HepG2 (cell line): ENCODE results near the gene POLE. TPM values are rescaled to one million over a fixed set of nuclear protein-coding genes. Genes with fewer than 3 reads are reported as not detected.

Source experiments
- ATAC-seq: fragments of 200-7000 bp; cut with Tn5 transposase; 3 replicates; pipeline ENCODE4 v1.9.1; 2020; ENCODE audit warnings: mild to moderate bottlenecking, moderate library complexity
- BruUV-seq: library from RNA; stranded (reverse); fragments of 400-500 nt; replicated peaks from 2 replicates; lab custom pipeline; 2021; lab: Mats Ljungman, UMichigan
- CTCF ChIA-PET: fragments of 300-600 bp; formaldehyde crosslinking; extraction: SDS; loops from one replicate; lab custom pipeline; 2021; ENCODE audit warnings: low total read pairs, inconsistent platforms, low intra/inter-chr PET ratio; lab: Yijun Ruan, JAX
- POLR2A ChIA-PET: fragments of 350-600 bp; sonication (Branson Sonifier 250); formaldehyde crosslinking; loops from one replicate; lab custom pipeline; 2020; ENCODE audit warnings: antibody characterized with exemption, inconsistent platforms; lab: Yijun Ruan, JAX
- DNase-seq: peaks from one replicate; pipeline ENCODE4 v3.0.0-alpha.2; 2015; ENCODE audit warnings: low spot score
- FAIRE-seq: peaks from 3 replicates; lab custom pipeline; 2011; peaks lifted over from hg19 to GRCh38; lab: Jason Lieb, UNC
- H2AFZ ChIP-seq: one replicate; pipeline ENCODE4 v1.6.1; 2011; ENCODE audit warnings: low read length, inconsistent platforms
- H3K27ac ChIP-seq: fragments of 300-600 bp; 3 replicates; pipeline ENCODE4 v1.8.0; 2011; ENCODE audit warnings: mixed run types, mild to moderate bottlenecking, mixed read lengths, low read length, inconsistent platforms; ENCODE audit not compliant: insufficient read depth; ENCODE audit errors: extremely low read length
- H3K27me3 ChIP-seq, 2 experiments: fragments of 200-600 bp in 1 of 2; 2 replicates in 1 of 2; 3 replicates in 1 of 2; pipeline versions ENCODE4 v1.6.0 to v1.8.0; 2011; ENCODE audit warnings: low read length in 2 of 2, mild to moderate bottlenecking in 2 of 2, moderate library complexity in 2 of 2, inconsistent platforms in 1 of 2; ENCODE audit not compliant: insufficient read depth in 2 of 2, control insufficient read depth in 1 of 2
- H3K36me3 ChIP-seq, 2 experiments: fragments of 200-600 bp in 1 of 2; replicated peaks in 1 of 2; 2 replicates in 1 of 2; 3 replicates in 1 of 2; pipeline versions ENCODE4 v1.5.1 to v1.8.0; 2011; ENCODE audit warnings: low read length in 2 of 2, inconsistent platforms in 1 of 2; ENCODE audit not compliant: insufficient read depth in 2 of 2, control insufficient read depth in 1 of 2
- H3K4me1 ChIP-seq: 2 replicates; pipeline ENCODE4 v1.5.1; 2012; ENCODE audit warnings: low read length, inconsistent platforms; ENCODE audit not compliant: insufficient read depth
- H3K4me2 ChIP-seq: 2 replicates; pipeline ENCODE4 v1.6.0; 2011; ENCODE audit warnings: low read depth, low read length, inconsistent platforms
- H3K4me3 ChIP-seq, 3 experiments: fragments of 200-600 bp in 1 of 3; sonication (generic), shearing (Covaris generic) in 1 of 3; replicated peaks in 1 of 3; 2 replicates each; pipeline ENCODE4 v1.5.1; 2011 to 2016; ENCODE audit warnings: low read length in 3 of 3, inconsistent platforms in 2 of 3, low read depth in 2 of 3, mild to moderate bottlenecking in 2 of 3, control low read depth in 1 of 3, mixed read lengths in 1 of 3; ENCODE audit not compliant: insufficient read depth in 1 of 3
- H3K79me2 ChIP-seq: one replicate; pipeline ENCODE4 v1.6.1; 2011; ENCODE audit warnings: low read length, inconsistent platforms; ENCODE audit not compliant: insufficient read depth
- H3K9ac ChIP-seq: 2 replicates; pipeline ENCODE4 v1.6.0; 2011; ENCODE audit warnings: mild to moderate bottlenecking, low read depth, low read length, inconsistent platforms; ENCODE audit not compliant: insufficient read depth
- H3K9me3 ChIP-seq: 2 replicates; pipeline ENCODE4 v1.5.1; 2012; ENCODE audit warnings: mild to moderate bottlenecking, low read length
- H4K20me1 ChIP-seq: 2 replicates; pipeline ENCODE4 v1.6.0; 2011; ENCODE audit warnings: inconsistent platforms, mild to moderate bottlenecking, low read length, moderate library complexity; ENCODE audit not compliant: insufficient read depth
- AGO2 ChIP-seq: fragments of 200-400 bp; formaldehyde crosslinking; optimal IDR thresholded peaks from 2 replicates; pipeline ENCODE3; 2017; ENCODE audit warnings: mild to moderate bottlenecking, low read depth, low read length, moderate library complexity
- KMT2A ChIP-seq: sonication (generic); formaldehyde crosslinking; IDR thresholded peaks from 2 replicates; pipeline ENCODE4 v1.4.0; 2020; ENCODE audit warnings: missing genetic modification reagents
- SAP130 ChIP-seq: IDR thresholded peaks from 2 replicates; pipeline ENCODE4 v1.6.1; 2016; ENCODE audit warnings: low read depth
- TFDP2 ChIP-seq: sonication (generic); formaldehyde crosslinking; IDR thresholded peaks from 2 replicates; pipeline ENCODE4 v1.4.0; 2020; ENCODE audit warnings: missing genetic modification reagents
- ZHX2 ChIP-seq, 2 experiments: sonication (generic) in 1 of 2; formaldehyde crosslinking in 1 of 2; IDR thresholded peaks; 2 replicates each; pipeline versions ENCODE4 v1.6.1 to v1.9.0; 2014 to 2022; ENCODE audit warnings: antibody characterized with exemption in 1 of 2, borderline replicate concordance in 1 of 2, inconsistent platforms in 1 of 2, low read depth in 1 of 2, missing genetic modification reagents in 1 of 2
- ZNF30 ChIP-seq: sonication (generic); formaldehyde crosslinking; IDR thresholded peaks from 2 replicates; pipeline ENCODE4 v1.5.0; 2020; ENCODE audit warnings: mild to moderate bottlenecking, missing genetic modification reagents
- WGBS: methylation state at CpG from one replicate; pipeline ENCODE4 v1.1.6; 2017; ENCODE audit warnings: low lambda C conversion rate; 5-methylcytosine and 5-hydroxymethylcytosine counted together
- in situ Hi-C: cut with HindIII; loops from 2 replicates; pipeline ENCODE4 v1.10.0; 2017; ENCODE audit warnings: low pct_unique_long_range_greater_than_20kb; ENCODE audit not compliant: extremely low pct_ligation_motif_present
- intact Hi-C: fragments of 100-400 bp; cut with micrococcal nuclease; formaldehyde crosslinking; loops from one replicate; pipeline ENCODE4 v1.10.0; 2022; ENCODE audit not compliant: unreplicated experiment
- polyA plus RNA-seq, 8 experiments: library from polyadenylated mRNA; depleted of rRNA in 3 of 8; stranded (reverse) in 7 of 8; unstranded in 1 of 8; fragments of >200 nt; fragmentation: Illumina TruSeq in 4 of 8; extraction: Trizol in 4 of 8; gene quantifications; 2 replicates each; pipeline versions ENCODE4 v1.2.1 to v1.2.3, GENCODE V29; 2011 to 2016; ENCODE audit warnings: low read depth in 4 of 8, missing spikeins in 1 of 8, mixed read lengths in 1 of 8; ENCODE audit not compliant: insufficient read depth in 1 of 8
- total RNA-seq, 5 experiments: library from RNA; depleted of rRNA; stranded (reverse); fragments of >200 nt; fragmentation: Illumina TruSeq; extraction: Trizol; gene quantifications; 2 replicates each; pipeline ENCODE4 v1.2.3, GENCODE V29; 2016; ENCODE audit warnings: low read depth in 1 of 5
- TF ChIP-seq, protein P1 (sequence below): sonication (generic); formaldehyde crosslinking; IDR thresholded peaks from 2 replicates; pipeline ENCODE4 v1.4.0; 2020; ENCODE audit warnings: missing genetic modification reagents, borderline replicate concordance
- TF ChIP-seq, protein P2 (sequence below): sonication (generic); formaldehyde crosslinking; conservative IDR thresholded peaks from 2 replicates; pipeline ENCODE4 v1.4.0; 2020; ENCODE audit warnings: missing genetic modification reagents
- TF ChIP-seq, protein P3 (sequence below): sonication (generic); formaldehyde crosslinking; conservative IDR thresholded peaks from 2 replicates; pipeline ENCODE4 v1.8.0; 2022; ENCODE audit warnings: low read depth, missing genetic modification reagents

The POLE gene
- total and polyA plus RNA-seq, 2 of the 13 experiments (the other 11 are each of a cell fraction or from before 2014, with no cell fraction given): 25.3 to 52.2 TPM

GRCh38 chr12:132686825-132687210 is 324 bp downstream of the POLE start:
- Histone ChIP-seq H3K9me3 (no peaks in the 10 kb centered on the region), H2AFZ (no peak overlapping the region), H3K36me3 (0 out of 5 replicates have a peak, but pooled peaks cover 0 to 8% of the 10 kb centered on the region in 2 experiments), H3K4me1 (peaks cover 25% of the 10 kb centered on the region), H3K4me2 (peak overlapping the region; percentile 57), H3K79me2 (peaks cover 39% of the 10 kb centered on the region), H3K27me3 (no peaks in the 10 kb centered on the region), H3K4me3 (peak overlapping the region; percentile 69 to 79 (median 78); a peak in 5 of 6 replicates), H4K20me1 (peaks cover 6% of the 10 kb centered on the region; the same call in 1 of the 2 replicates), H3K27ac (peak overlapping the region; percentile 77), H3K9ac (peak overlapping the region; percentile 80)
- in situ Hi-C loops (no loop called here), intact Hi-C loops (no loop called here)
- FAIRE-seq (no peak), ATAC-seq (peak; percentile 1; the same call in 2 of the 3 replicates), DNase-seq (no peak)
- WGBS: 0% methylated on average over 7 of the region's 55 CpGs
- ChIA-PET CTCF (no interaction called here), POLR2A (no interaction called here)
- no TSS peak for BruUV-seq
- TF ChIP-seq AGO2: peak; percentile 33
- TF ChIP-seq, protein P1, sequence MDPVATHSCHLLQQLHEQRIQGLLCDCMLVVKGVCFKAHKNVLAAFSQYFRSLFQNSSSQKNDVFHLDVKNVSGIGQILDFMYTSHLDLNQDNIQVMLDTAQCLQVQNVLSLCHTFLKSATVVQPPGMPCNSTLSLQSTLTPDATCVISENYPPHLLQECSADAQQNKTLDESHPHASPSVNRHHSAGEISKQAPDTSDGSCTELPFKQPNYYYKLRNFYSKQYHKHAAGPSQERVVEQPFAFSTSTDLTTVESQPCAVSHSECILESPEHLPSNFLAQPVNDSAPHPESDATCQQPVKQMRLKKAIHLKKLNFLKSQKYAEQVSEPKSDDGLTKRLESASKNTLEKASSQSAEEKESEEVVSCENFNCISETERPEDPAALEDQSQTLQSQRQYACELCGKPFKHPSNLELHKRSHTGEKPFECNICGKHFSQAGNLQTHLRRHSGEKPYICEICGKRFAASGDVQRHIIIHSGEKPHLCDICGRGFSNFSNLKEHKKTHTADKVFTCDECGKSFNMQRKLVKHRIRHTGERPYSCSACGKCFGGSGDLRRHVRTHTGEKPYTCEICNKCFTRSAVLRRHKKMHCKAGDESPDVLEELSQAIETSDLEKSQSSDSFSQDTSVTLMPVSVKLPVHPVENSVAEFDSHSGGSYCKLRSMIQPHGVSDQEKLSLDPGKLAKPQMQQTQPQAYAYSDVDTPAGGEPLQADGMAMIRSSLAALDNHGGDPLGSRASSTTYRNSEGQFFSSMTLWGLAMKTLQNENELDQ (CRISPR knock-in tag): no peak
- TF ChIP-seq KMT2A (CRISPR knock-in tag): no peak
- TF ChIP-seq TFDP2 (CRISPR knock-in tag): no peak
- TF ChIP-seq, protein P2, sequence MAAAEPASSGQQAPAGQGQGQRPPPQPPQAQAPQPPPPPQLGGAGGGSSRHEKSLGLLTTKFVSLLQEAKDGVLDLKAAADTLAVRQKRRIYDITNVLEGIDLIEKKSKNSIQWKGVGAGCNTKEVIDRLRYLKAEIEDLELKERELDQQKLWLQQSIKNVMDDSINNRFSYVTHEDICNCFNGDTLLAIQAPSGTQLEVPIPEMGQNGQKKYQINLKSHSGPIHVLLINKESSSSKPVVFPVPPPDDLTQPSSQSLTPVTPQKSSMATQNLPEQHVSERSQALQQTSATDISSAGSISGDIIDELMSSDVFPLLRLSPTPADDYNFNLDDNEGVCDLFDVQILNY (CRISPR knock-in tag): no peak
- TF ChIP-seq, protein P3, sequence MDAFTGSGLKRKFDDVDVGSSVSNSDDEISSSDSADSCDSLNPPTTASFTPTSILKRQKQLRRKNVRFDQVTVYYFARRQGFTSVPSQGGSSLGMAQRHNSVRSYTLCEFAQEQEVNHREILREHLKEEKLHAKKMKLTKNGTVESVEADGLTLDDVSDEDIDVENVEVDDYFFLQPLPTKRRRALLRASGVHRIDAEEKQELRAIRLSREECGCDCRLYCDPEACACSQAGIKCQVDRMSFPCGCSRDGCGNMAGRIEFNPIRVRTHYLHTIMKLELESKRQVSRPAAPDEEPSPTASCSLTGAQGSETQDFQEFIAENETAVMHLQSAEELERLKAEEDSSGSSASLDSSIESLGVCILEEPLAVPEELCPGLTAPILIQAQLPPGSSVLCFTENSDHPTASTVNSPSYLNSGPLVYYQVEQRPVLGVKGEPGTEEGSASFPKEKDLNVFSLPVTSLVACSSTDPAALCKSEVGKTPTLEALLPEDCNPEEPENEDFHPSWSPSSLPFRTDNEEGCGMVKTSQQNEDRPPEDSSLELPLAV (CRISPR knock-in tag): 0 out of 2 replicates have a peak, but pooled peaks have one; percentile 33
- no peak for TF ChIP-seq ZNF30 (CRISPR knock-in tag)
- TF ChIP-seq SAP130 (CRISPR knock-in tag): no peak
- no peak for TF ChIP-seq ZHX2 (IDR thresholded peaks at IDR 0.05; ENCODE audit: low read depth)
- no peak for TF ChIP-seq ZHX2 (CRISPR knock-in tag; IDR thresholded peaks at IDR 0.05; ENCODE audit: borderline replicate concordance)
